Measurements from ENCODE around the gene DPH1.

DNA sequence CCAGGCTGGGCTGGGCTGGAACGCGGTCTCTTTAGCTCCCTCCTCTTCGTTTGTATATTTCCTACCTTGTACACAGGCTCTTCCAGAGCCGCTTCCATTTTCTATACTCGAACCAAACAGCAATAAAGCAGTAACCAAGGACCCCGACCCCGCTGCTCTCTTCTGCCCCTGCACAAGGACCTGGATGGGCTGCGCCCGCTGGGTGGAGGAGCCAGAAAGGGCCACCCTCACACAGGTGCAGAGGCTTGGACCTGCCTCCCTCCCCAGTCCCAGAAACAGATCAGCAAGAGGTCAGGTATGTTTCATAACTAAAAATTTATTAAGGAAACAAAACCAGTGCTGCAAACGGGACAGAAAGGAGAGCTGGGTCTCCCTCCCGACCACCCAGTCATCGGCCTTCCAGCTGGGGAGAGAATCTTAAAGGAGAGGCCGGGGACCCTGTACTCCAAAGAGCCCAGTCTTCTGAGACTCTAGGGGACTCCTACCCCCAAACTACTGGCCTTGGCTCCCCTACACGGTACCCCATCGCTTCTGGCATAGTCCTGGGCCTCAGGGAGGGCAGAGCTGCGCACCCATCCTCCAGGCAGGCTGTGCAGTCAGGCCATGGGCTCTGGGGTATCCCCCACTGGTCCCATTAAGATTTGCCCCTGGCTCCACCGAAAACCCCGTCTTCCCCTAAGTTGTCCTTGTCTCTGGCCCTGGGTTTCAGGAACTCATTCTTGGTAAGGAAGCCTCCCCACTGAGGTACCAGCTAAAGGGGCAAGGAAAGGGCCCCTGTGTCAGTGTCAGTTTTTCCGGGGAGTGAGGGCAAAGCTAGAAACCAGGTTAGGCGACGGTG lies 29.8 kb downstream of the DPH1 start:
- TF ChIP-seq CTCF (IDR thresholded peaks at IDR 0.05) (no peak), POLR2A (IDR thresholded peaks at IDR 0.05) (no peak)
